H1 (cell line): Measurements from ENCODE around the gene STEAP1. TPM values are rescaled to one million over a fixed set of nuclear protein-coding genes. Genes with fewer than 3 reads are reported as not detected.

Source experiments
- CTCF ChIA-PET: fragments of 300-600 bp; sonication (Branson Sonifier 250); formaldehyde crosslinking; loops from one replicate; lab custom pipeline; 2021; ENCODE audit not compliant: partially characterized antibody; lab: Charles Lee
- POLR2A ChIA-PET: fragments of 300-600 bp; sonication (Branson Sonifier 250); formaldehyde crosslinking; loops from one replicate; lab custom pipeline; 2021; ENCODE audit warnings: inconsistent platforms; ENCODE audit not compliant: partially characterized antibody; lab: Charles Lee
- DNase-seq, 2 experiments: peaks; one replicate each; pipeline versions ENCODE4 v3.0.0 to v3.0.0-alpha.2; 2010 to 2022; ENCODE audit warnings: low spot score in 2 of 2, low read depth in 1 of 2, mixed read lengths in 1 of 2
- FAIRE-seq: peaks from 2 replicates; lab custom pipeline; 2011; peaks lifted over from hg19 to GRCh38; lab: Jason Lieb, UNC
- H2AFZ ChIP-seq: 2 replicates; pipeline ENCODE4 v1.8.1; 2012; ENCODE audit warnings: low read length, inconsistent platforms
- H2AK5ac ChIP-seq: 2 replicates; pipeline ENCODE4 v1.6.1; 2013; ENCODE audit warnings: low read depth, low read length
- H2BK120ac ChIP-seq: replicated peaks from 2 replicates; pipeline ENCODE3; 2013; ENCODE audit warnings: low read depth, low read length, inconsistent platforms
- H2BK12ac ChIP-seq: 2 replicates; pipeline ENCODE4 v1.6.1; 2013; ENCODE audit warnings: low read depth, low read length
- H2BK15ac ChIP-seq: 2 replicates; pipeline ENCODE4 v1.6.1; 2013; ENCODE audit warnings: low read length
- H2BK20ac ChIP-seq: 2 replicates; pipeline ENCODE4 v1.6.1; 2013; ENCODE audit warnings: low read length
- H2BK5ac ChIP-seq: 2 replicates; pipeline ENCODE4 v1.6.1; 2013; ENCODE audit warnings: low read depth, low read length
- H3K14ac ChIP-seq: 2 replicates; pipeline ENCODE4 v1.6.1; 2013; ENCODE audit warnings: inconsistent platforms; ENCODE audit not compliant: insufficient read length
- H3K18ac ChIP-seq: 2 replicates; pipeline ENCODE4 v1.6.1; 2013; ENCODE audit warnings: low read length; ENCODE audit errors: extremely low read depth
- H3K23ac ChIP-seq: 2 replicates; pipeline ENCODE4 v1.6.1; 2013; ENCODE audit warnings: inconsistent platforms; ENCODE audit not compliant: insufficient read length
- H3K23me2 ChIP-seq: 2 replicates; pipeline ENCODE4 v1.6.1; 2013; ENCODE audit warnings: low read depth, low read length
- H3K27ac ChIP-seq: 2 replicates; pipeline ENCODE4 v1.6.1; 2011; ENCODE audit warnings: low read depth, low read length, inconsistent platforms
- H3K27me3 ChIP-seq, 4 experiments: replicated peaks in 1 of 4; 1 replicate in 1 of 4; 2 replicates in 3 of 4; pipeline versions ENCODE4 v1.6.1 to v1.8.1; 2011 to 2013; ENCODE audit warnings: low read length in 3 of 4, mild to moderate bottlenecking in 3 of 4, inconsistent platforms in 2 of 4, mixed read lengths in 2 of 4, moderate library complexity in 1 of 4; ENCODE audit not compliant: control insufficient read depth in 3 of 4, insufficient read depth in 3 of 4; ENCODE audit errors: extremely low read depth in 1 of 4
- H3K36me3 ChIP-seq, 4 experiments: 2 replicates each; pipeline versions ENCODE4 v1.6.1 to v1.8.1; 2011 to 2013; ENCODE audit warnings: mild to moderate bottlenecking in 4 of 4, low read length in 3 of 4, moderate library complexity in 2 of 4, control low read depth in 1 of 4, inconsistent platforms in 1 of 4; ENCODE audit not compliant: insufficient read depth in 4 of 4, control insufficient read depth in 2 of 4
- H3K4ac ChIP-seq: replicated peaks from 2 replicates; pipeline ENCODE3; 2013; ENCODE audit warnings: low read length, low read depth, mixed read lengths, inconsistent platforms; ENCODE audit not compliant: insufficient read length
- H3K4me1 ChIP-seq, 4 experiments: replicated peaks in 1 of 4; 1 replicate in 1 of 4; 2 replicates in 3 of 4; pipeline versions ENCODE4 v1.6.1 to v1.8.1; 2011 to 2013; ENCODE audit warnings: low read length in 3 of 4, inconsistent platforms in 2 of 4, mixed read lengths in 1 of 4; ENCODE audit not compliant: insufficient read depth in 4 of 4, control insufficient read depth in 3 of 4
- H3K4me2 ChIP-seq, 2 experiments: 2 replicates each; pipeline versions ENCODE4 v1.6.1 to v1.8.1; 2011 to 2013; ENCODE audit warnings: low read depth in 2 of 2, low read length in 2 of 2, control low read depth in 1 of 2, inconsistent platforms in 1 of 2, mild to moderate bottlenecking in 1 of 2; ENCODE audit not compliant: insufficient read depth in 1 of 2
- H3K4me3 ChIP-seq, 4 experiments: fragments of 200-600, 300-600 bp in 1 of 4; sonication (generic), shearing (Covaris generic), sonication (Bioruptor Twin) in 1 of 4; 2 replicates each; pipeline versions ENCODE4 v1.5.1 to v1.8.1; 2011 to 2016; ENCODE audit warnings: low read length in 4 of 4, low read depth in 3 of 4, control low read depth in 2 of 4, inconsistent platforms in 2 of 4, mild to moderate bottlenecking in 2 of 4, mixed read lengths in 1 of 4, moderate library complexity in 1 of 4; ENCODE audit not compliant: insufficient read depth in 2 of 4; ENCODE audit errors: extremely low read depth in 1 of 4
- H3K56ac ChIP-seq: replicated peaks from 2 replicates; pipeline ENCODE3; 2013; ENCODE audit warnings: low read depth, mild to moderate bottlenecking, mixed read lengths, low read length, inconsistent platforms; ENCODE audit not compliant: insufficient read length
- H3K79me1 ChIP-seq: 2 replicates; pipeline ENCODE4 v1.6.1; 2013; ENCODE audit warnings: low read depth, low read length, control low read depth
- H3K79me2 ChIP-seq, 2 experiments: 2 replicates each; pipeline versions ENCODE4 v1.6.1 to v1.8.1; 2012 to 2013; ENCODE audit warnings: low read length in 2 of 2, mild to moderate bottlenecking in 2 of 2, inconsistent platforms in 1 of 2; ENCODE audit not compliant: insufficient read depth in 2 of 2, control insufficient read depth in 1 of 2
- H3K9ac ChIP-seq, 4 experiments: replicated peaks in 1 of 4; 1 replicate in 1 of 4; 2 replicates in 3 of 4; pipeline versions ENCODE4 v1.6.1 to v1.8.1; 2011 to 2013; ENCODE audit warnings: low read depth in 3 of 4, low read length in 3 of 4, control low read depth in 2 of 4, mild to moderate bottlenecking in 2 of 4, moderate library complexity in 2 of 4, inconsistent platforms in 1 of 4; ENCODE audit errors: extremely low read depth in 1 of 4
- H3K9me3 ChIP-seq, 2 experiments: 2 replicates each; pipeline versions ENCODE4 v1.6.1 to v1.8.1; 2012 to 2013; ENCODE audit warnings: mild to moderate bottlenecking in 2 of 2, moderate library complexity in 2 of 2, control low read depth in 1 of 2, inconsistent platforms in 1 of 2, low read depth in 1 of 2, low read length in 1 of 2, mixed read lengths in 1 of 2; ENCODE audit not compliant: insufficient read depth in 2 of 2
- H4K20me1 ChIP-seq, 2 experiments: replicated peaks in 1 of 2; 2 replicates each; pipeline versions ENCODE3 to v1.8.1; 2011 to 2013; ENCODE audit warnings: inconsistent platforms in 2 of 2, low read length in 2 of 2, mild to moderate bottlenecking in 1 of 2; ENCODE audit not compliant: insufficient read depth in 2 of 2, control insufficient read depth in 1 of 2
- H4K5ac ChIP-seq: 2 replicates; pipeline ENCODE4 v1.6.1; 2013; ENCODE audit warnings: low read length, low read depth, mixed read lengths, inconsistent platforms; ENCODE audit not compliant: insufficient read length
- H4K8ac ChIP-seq: 2 replicates; pipeline ENCODE4 v1.8.0; 2013; ENCODE audit warnings: mild to moderate bottlenecking, moderate library complexity, low read length, inconsistent platforms; ENCODE audit not compliant: insufficient read depth; ENCODE audit errors: extremely low read depth
- H4K91ac ChIP-seq: replicated peaks from 2 replicates; pipeline ENCODE3; 2013; ENCODE audit warnings: low read length, mixed read lengths, inconsistent platforms; ENCODE audit not compliant: insufficient read length
- CEBPB ChIP-seq: IDR thresholded peaks from 2 replicates; pipeline ENCODE4 v1.6.1; 2012; ENCODE audit warnings: low read depth, low read length
- CREB1 ChIP-seq: IDR thresholded peaks from 2 replicates; pipeline ENCODE4 v1.6.1; 2012; ENCODE audit warnings: inconsistent platforms
- POLR2A ChIP-seq, 2 experiments: IDR thresholded peaks; 1 replicate in 1 of 2; 2 replicates in 1 of 2; pipeline ENCODE4 v1.6.1; 2011; ENCODE audit warnings: low read depth in 2 of 2, low read length in 2 of 2, mild to moderate bottlenecking in 2 of 2; ENCODE audit errors: control extremely low read depth in 1 of 2
- POU5F1 ChIP-seq: IDR thresholded peaks from 2 replicates; pipeline ENCODE4 v1.6.1; 2011; ENCODE audit warnings: low read depth, mild to moderate bottlenecking, low read length, moderate library complexity
- RAD21 ChIP-seq, 2 experiments: IDR thresholded peaks in 1 of 2; conservative IDR thresholded peaks in 1 of 2; 2 replicates each; pipeline ENCODE4 v1.6.1; 2011; ENCODE audit warnings: low read depth in 2 of 2, low read length in 2 of 2, improper control_type of control experiment in 1 of 2, inconsistent platforms in 1 of 2, mild to moderate bottlenecking in 1 of 2, moderate library complexity in 1 of 2
- SIN3A ChIP-seq, 2 experiments: IDR thresholded peaks in 1 of 2; conservative IDR thresholded peaks in 1 of 2; 2 replicates each; pipeline ENCODE4 v1.6.1; 2011 to 2012; ENCODE audit warnings: low read length in 2 of 2, improper control_type of control experiment in 1 of 2, low read depth in 1 of 2, mild to moderate bottlenecking in 1 of 2
- WGBS, 2 experiments: shearing (Covaris generic) in 1 of 2; methylation state at CpG; one replicate each; pipeline versions ENCODE4 v1.1.6 to v1.1.7; 2013 to 2015; ENCODE audit warnings: low lambda C conversion rate in 2 of 2, mixed read lengths in 2 of 2, inconsistent platforms in 1 of 2, low coverage in 1 of 2, missing lambda C conversion rate in 1 of 2; ENCODE audit not compliant: insufficient replicate concordance in 2 of 2, insufficient coverage in 1 of 2, insufficient read length in 1 of 2; ENCODE audit errors: extremely low coverage in 1 of 2, missing lambda C conversion rate in 1 of 2; 5-methylcytosine and 5-hydroxymethylcytosine counted together
- polyA plus RNA-seq, 7 experiments: library from polyadenylated mRNA; depleted of rRNA in 3 of 7; stranded (reverse) in 5 of 7; unstranded in 2 of 7; fragments of >200 nt in 5 of 7; fragments of 200-250 nt in 2 of 7; gene quantifications; 1 replicate in 5 of 7; 2 replicates in 1 of 7; 4 replicates in 1 of 7; pipeline versions ENCODE4 v1.2.1 to v1.2.3, GENCODE V29; 2011 to 2013; ENCODE audit warnings: missing spikeins in 2 of 7, mixed read lengths in 2 of 7
- total RNA-seq: library from RNA; stranded (reverse); fragmentation: NEBNext Ultra II Directional; extraction: Animal tissue kit (Norgen Biotek cat#: 25700); gene quantifications from 2 replicates; pipeline ENCODE4 v1.2.1, GENCODE V29; 2021

STEAP1 gene
- total and polyA plus RNA-seq, 2 of the 8 experiments (the other 6 are each of a cell fraction or from before 2014, with no cell fraction given): 9.2 to 9.5 TPM

- no peak overlapping the region for H3K18ac ChIP-seq
- H3K14ac ChIP-seq: no peak overlapping the region
- no peaks in the 10 kb centered on the region for H3K79me1 ChIP-seq
- no peak for TF ChIP-seq POLR2A (IDR thresholded peaks at IDR 0.05; ENCODE audit: control extremely low read depth in 1 of 2, low read depth in 2 of 2, low read length in 2 of 2)
- no peak for TF ChIP-seq RAD21 (IDR thresholded peaks at IDR 0.05 in 1 of 2, conservative IDR thresholded peaks at IDR 0.05 in 1 of 2; ENCODE audit: low read depth in 2 of 2, low read length in 2 of 2)
- no peak for TF ChIP-seq CEBPB
- TF ChIP-seq POU5F1: no peak
- no peak for TF ChIP-seq CREB1
- no peak for TF ChIP-seq SIN3A (conservative IDR thresholded peaks at IDR 0.05 in 1 of 2, IDR thresholded peaks at IDR 0.05 in 1 of 2; ENCODE audit: low read depth in 1 of 2, low read length in 2 of 2)
- no peak overlapping the region for H3K4me3 ChIP-seq
- no peak overlapping the region for H3K56ac ChIP-seq
- ChIA-PET POLR2A (no interaction called here), CTCF (interaction anchor here (0.9 to 3.2 kb wide), 4 partner anchors 9 to 341 kb away, joined by 3 to 14 read pairs (median 5); no protein-coding TSS in a partner anchor)
- H3K9ac ChIP-seq: no peak overlapping the region
- H4K91ac ChIP-seq: no peak overlapping the region
- peaks cover 0 to 4% (median 0%) of the 10 kb centered on the region in 4 experiments; a peak in 1 of 8 replicates for H3K36me3 ChIP-seq
- H3K4ac ChIP-seq: no peak overlapping the region
- no peaks in the 10 kb centered on the region for H3K79me2 ChIP-seq
- no peak overlapping the region for H4K5ac ChIP-seq
- no peak overlapping the region for H2BK15ac ChIP-seq
- H2BK20ac ChIP-seq: no peak overlapping the region
- no peak overlapping the region for H3K27ac ChIP-seq
- H3K23me2 ChIP-seq: no peaks in the 10 kb centered on the region; the same call in 1 of the 2 replicates
- H2BK120ac ChIP-seq: no peak overlapping the region
- no peak overlapping the region for H4K8ac ChIP-seq
- no peaks in the 10 kb centered on the region for H4K20me1 ChIP-seq
- no peak for FAIRE-seq
- no peak overlapping the region for H2AK5ac ChIP-seq
- H3K23ac ChIP-seq: no peak overlapping the region
- H3K9me3 ChIP-seq: no peaks in the 10 kb centered on the region
- WGBS, 2 experiments: 89% methylated on average over 4 of the region's 4 CpGs; no CpG with 5 or more reads in 1 of the 2 experiments
- H2BK12ac ChIP-seq: no peak overlapping the region
- no peaks in the 10 kb centered on the region for H3K4me1 ChIP-seq
- no peak overlapping the region for H2AFZ ChIP-seq
- DNase-seq: no peak
- H2BK5ac ChIP-seq: no peak overlapping the region
- H3K27me3 ChIP-seq: no peaks in the 10 kb centered on the region
- H3K4me2 ChIP-seq: no peak overlapping the region
Observed at GRCh38 chr7:90167361-90167760, 13.1 kb downstream of the STEAP1 start.
